ENCODE results near the gene CSF2RB. TPM values are rescaled to one million over a fixed set of nuclear protein-coding genes. Genes with fewer than 3 reads are reported as not detected.

The CSF2RB gene
- total RNA-seq, 2 donors from 2014 or later = not detected

DNA sequence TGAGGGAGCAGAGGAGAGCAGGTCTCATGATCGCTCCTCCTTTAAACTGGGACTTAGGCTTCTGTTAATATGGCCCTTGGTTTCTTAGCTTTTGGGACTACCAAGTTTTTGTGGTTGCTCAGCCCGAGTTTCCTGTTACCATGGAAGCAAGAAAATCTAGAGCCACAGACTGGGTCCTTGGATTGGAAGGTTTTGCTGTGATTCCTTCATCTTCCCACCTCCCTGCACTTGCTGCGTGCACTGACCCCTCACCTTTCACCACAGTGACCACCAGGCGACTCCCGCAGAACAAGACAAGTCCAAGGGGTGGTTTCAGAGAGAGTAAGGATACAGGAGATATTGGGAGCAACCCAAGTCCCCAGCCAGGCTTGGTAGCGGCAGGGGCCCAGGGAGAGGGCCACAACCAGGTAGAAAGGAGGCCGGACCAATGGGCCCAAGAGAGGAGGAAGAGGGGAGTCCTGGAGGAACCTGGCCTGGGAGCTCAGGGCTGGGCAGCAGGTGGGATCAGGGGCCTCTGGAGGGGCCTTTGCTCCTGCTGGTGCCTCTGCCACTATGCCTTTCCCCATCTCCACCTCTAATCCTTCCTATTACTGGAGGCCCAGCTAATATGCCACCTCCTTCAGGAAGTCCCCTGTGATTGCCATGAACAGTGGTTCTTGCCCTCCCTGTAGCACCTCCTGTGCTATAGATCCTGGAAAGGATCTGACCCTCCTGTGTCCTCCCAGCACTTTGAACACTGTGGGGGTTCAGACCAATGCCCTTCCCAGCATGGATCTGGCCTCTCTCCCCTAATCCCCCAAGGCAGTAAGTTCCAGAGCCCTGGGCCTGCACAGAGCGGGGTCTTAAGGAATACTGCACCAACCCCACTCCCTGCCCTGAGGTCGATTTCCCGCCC lies 21.2 kb downstream of the CSF2RB start:
- no peak overlapping the region for H3K4me3 Mint-ChIP-seq
- 91 to 92% methylated on average over 5 to 10 of the region's 10 CpGs for WGBS, 2 experiments (ENCODE audit: insufficient coverage in 1 of 2, insufficient read length in 1 of 2)
- peak; percentile 27 for DNase-seq
- H3K27ac Mint-ChIP-seq = no peak overlapping the region
- Histone ChIP-seq H3K27ac (ENCODE audit: low read depth, low read length) (no peak overlapping the region), H3K4me1 (ENCODE audit: control insufficient read depth, insufficient read depth, low read length) (no peaks in the 10 kb centered on the region), H3K36me3 (ENCODE audit: control insufficient read depth, insufficient read depth, low read length) (no peaks in the 10 kb centered on the region), H3K27me3 (ENCODE audit: control insufficient read depth, insufficient read depth, low read length, poor library complexity, severe bottlenecking) (no peaks in the 10 kb centered on the region), H3K4me3 (ENCODE audit: low read length) (no peak overlapping the region), H3K9ac (ENCODE audit: extremely low read depth, low read length, poor library complexity, severe bottlenecking) (no peak overlapping the region), H3K9me3 (ENCODE audit: control insufficient read depth, low read length) (no peaks in the 10 kb centered on the region)
- H3K27me3 Mint-ChIP-seq (ENCODE audit: insufficient read depth) = no peaks in the 10 kb centered on the region
- TF ChIP-seq, protein P1, sequence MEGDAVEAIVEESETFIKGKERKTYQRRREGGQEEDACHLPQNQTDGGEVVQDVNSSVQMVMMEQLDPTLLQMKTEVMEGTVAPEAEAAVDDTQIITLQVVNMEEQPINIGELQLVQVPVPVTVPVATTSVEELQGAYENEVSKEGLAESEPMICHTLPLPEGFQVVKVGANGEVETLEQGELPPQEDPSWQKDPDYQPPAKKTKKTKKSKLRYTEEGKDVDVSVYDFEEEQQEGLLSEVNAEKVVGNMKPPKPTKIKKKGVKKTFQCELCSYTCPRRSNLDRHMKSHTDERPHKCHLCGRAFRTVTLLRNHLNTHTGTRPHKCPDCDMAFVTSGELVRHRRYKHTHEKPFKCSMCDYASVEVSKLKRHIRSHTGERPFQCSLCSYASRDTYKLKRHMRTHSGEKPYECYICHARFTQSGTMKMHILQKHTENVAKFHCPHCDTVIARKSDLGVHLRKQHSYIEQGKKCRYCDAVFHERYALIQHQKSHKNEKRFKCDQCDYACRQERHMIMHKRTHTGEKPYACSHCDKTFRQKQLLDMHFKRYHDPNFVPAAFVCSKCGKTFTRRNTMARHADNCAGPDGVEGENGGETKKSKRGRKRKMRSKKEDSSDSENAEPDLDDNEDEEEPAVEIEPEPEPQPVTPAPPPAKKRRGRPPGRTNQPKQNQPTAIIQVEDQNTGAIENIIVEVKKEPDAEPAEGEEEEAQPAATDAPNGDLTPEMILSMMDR (conservative IDR thresholded peaks at IDR 0.05) = no peak
- H3K9me3 Mint-ChIP-seq = no peaks in the 10 kb centered on the region
- H3K4me1 Mint-ChIP-seq = no peaks in the 10 kb centered on the region
- no peaks in the 10 kb centered on the region for H3K36me3 Mint-ChIP-seq (ENCODE audit: low read depth)

DNA sequence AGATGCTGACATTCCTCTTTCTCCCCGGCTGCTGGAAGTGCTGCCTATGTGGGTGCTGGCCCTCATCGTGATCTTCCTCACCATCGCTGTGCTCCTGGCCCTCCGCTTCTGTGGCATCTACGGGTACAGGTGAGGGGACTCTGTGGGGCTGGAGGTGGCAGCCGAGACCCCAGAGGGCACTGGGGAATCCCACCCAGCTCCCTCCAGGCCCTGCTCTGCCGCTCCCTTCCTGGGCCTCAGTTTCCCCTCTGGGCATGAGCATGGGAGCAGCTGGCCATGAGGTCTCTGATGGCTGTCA lies 21.8 kb downstream of the CSF2RB start:
- DNase-seq = no peak
- H3K9me3 ChIP-seq (ENCODE audit: control insufficient read depth, low read length) = no peaks in the 10 kb centered on the region
- no peak overlapping the region for H3K27ac ChIP-seq (ENCODE audit: low read depth, low read length)
- no peak overlapping the region for H3K4me3 ChIP-seq (ENCODE audit: low read length)
- TF ChIP-seq, protein P1 (conservative IDR thresholded peaks at IDR 0.05) = no peak
- no peak overlapping the region for H3K27ac Mint-ChIP-seq
- no peaks in the 10 kb centered on the region for H3K36me3 Mint-ChIP-seq (ENCODE audit: low read depth)
- H3K4me1 Mint-ChIP-seq = no peaks in the 10 kb centered on the region
- no peaks in the 10 kb centered on the region for H3K9me3 Mint-ChIP-seq
- H3K27me3 ChIP-seq (ENCODE audit: control insufficient read depth, insufficient read depth, low read length, poor library complexity, severe bottlenecking) = no peaks in the 10 kb centered on the region
- H3K36me3 ChIP-seq (ENCODE audit: control insufficient read depth, insufficient read depth, low read length) = no peaks in the 10 kb centered on the region
- no peaks in the 10 kb centered on the region for H3K27me3 Mint-ChIP-seq (ENCODE audit: insufficient read depth)
- H3K4me3 Mint-ChIP-seq = no peak overlapping the region
- H3K4me1 ChIP-seq (ENCODE audit: control insufficient read depth, insufficient read depth, low read length) = no peaks in the 10 kb centered on the region
- no peak overlapping the region for H3K9ac ChIP-seq (ENCODE audit: extremely low read depth, low read length, poor library complexity, severe bottlenecking)
- WGBS, 2 experiments (ENCODE audit: insufficient coverage in 1 of 2, insufficient read length in 1 of 2) = 93% methylated on average over 5 to 7 of the region's 7 CpGs

- Mint-ChIP-seq H3K4me1 (no peaks in the 10 kb centered on the region), H3K27me3 (ENCODE audit: insufficient read depth) (no peaks in the 10 kb centered on the region), H3K4me3 (no peak overlapping the region), H3K27ac (no peak overlapping the region), H3K9me3 (no peaks in the 10 kb centered on the region), H3K36me3 (ENCODE audit: low read depth) (no peaks in the 10 kb centered on the region)
- no peaks in the 10 kb centered on the region for H3K36me3 ChIP-seq (ENCODE audit: control insufficient read depth, insufficient read depth, low read length)
- no peak overlapping the region for H3K27ac ChIP-seq (ENCODE audit: low read depth, low read length)
- H3K9me3 ChIP-seq (ENCODE audit: control insufficient read depth, low read length) = no peaks in the 10 kb centered on the region
- DNase-seq = no peak
- no peak overlapping the region for H3K4me3 ChIP-seq (ENCODE audit: low read length)
- H3K4me1 ChIP-seq (ENCODE audit: control insufficient read depth, insufficient read depth, low read length) = no peaks in the 10 kb centered on the region
- no peaks in the 10 kb centered on the region for H3K27me3 ChIP-seq (ENCODE audit: control insufficient read depth, insufficient read depth, low read length, poor library complexity, severe bottlenecking)
- no peak overlapping the region for H3K9ac ChIP-seq (ENCODE audit: extremely low read depth, low read length, poor library complexity, severe bottlenecking)
- WGBS, 2 experiments (ENCODE audit: insufficient coverage in 1 of 2, insufficient read length in 1 of 2) = 83 to 91% methylated on average over 1 of the region's 3 CpGs
- TF ChIP-seq, protein P1 (conservative IDR thresholded peaks at IDR 0.05) = no peak
These were observed 22.3 kb downstream of the CSF2RB start for GRCh38 chr22:36935694-36936093.
